NB4 (cell line): ENCODE results near the gene SLC20A1.

Experiments used
- DNase-seq: peaks from one replicate; pipeline ENCODE4 v3.0.0; 2010; ENCODE audit warnings: low read depth
- H3K4me3 ChIP-seq: one replicate; pipeline ENCODE4 v1.5.1; 2011; ENCODE audit warnings: mild to moderate bottlenecking, low read depth, low read length, moderate library complexity
- MYC ChIP-seq: IDR thresholded peaks from 2 replicates; pipeline ENCODE4 v1.6.1; 2011; ENCODE audit warnings: low read depth, low read length
- POLR2A ChIP-seq: IDR thresholded peaks from 2 replicates; pipeline ENCODE4 v1.6.1; 2011; ENCODE audit warnings: mild to moderate bottlenecking; ENCODE audit not compliant: insufficient read length; ENCODE audit errors: extremely low read depth
- TF ChIP-seq, protein P1 (sequence below): IDR thresholded peaks from one replicate; pipeline ENCODE4 v1.5.1; 2012; ENCODE audit warnings: low read depth, low read length
- TF ChIP-seq, protein P2 (sequence below): IDR thresholded peaks from 2 replicates; pipeline ENCODE4 v1.6.1; 2011; ENCODE audit warnings: low read depth, low read length

Gene SLC20A1

DNA sequence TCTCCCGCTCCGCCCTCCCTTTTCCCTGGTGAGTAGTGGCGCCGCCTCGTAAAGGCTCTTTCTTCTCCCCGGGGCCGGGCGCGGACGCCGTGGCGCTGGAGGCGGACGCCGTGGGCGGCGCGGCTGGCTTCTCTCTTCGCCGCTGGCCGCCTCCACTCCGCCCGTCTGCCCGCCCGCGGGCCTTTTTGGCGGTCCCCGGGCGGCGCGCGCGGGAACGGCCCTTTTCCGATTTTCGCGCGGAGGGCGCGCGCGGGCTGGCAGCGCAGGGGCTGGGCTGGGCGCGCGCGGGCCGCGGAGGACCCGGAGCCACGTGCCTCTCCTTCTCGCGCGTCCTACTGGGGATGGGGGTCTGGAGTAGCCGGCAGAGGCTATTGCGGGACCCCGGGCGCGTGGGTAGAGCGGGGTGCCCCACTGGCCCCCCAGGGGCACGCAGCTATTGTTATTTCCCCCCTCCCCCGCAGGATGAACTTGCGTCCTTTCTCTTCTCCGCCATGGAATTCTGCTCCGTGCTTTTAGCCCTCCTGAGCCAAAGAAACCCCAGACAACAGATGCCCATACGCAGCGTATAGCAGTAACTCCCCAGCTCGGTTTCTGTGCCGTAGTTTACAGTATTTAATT, 472 bp downstream of the SLC20A1 start:
- TF ChIP-seq, protein P1, sequence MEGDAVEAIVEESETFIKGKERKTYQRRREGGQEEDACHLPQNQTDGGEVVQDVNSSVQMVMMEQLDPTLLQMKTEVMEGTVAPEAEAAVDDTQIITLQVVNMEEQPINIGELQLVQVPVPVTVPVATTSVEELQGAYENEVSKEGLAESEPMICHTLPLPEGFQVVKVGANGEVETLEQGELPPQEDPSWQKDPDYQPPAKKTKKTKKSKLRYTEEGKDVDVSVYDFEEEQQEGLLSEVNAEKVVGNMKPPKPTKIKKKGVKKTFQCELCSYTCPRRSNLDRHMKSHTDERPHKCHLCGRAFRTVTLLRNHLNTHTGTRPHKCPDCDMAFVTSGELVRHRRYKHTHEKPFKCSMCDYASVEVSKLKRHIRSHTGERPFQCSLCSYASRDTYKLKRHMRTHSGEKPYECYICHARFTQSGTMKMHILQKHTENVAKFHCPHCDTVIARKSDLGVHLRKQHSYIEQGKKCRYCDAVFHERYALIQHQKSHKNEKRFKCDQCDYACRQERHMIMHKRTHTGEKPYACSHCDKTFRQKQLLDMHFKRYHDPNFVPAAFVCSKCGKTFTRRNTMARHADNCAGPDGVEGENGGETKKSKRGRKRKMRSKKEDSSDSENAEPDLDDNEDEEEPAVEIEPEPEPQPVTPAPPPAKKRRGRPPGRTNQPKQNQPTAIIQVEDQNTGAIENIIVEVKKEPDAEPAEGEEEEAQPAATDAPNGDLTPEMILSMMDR: no peak
- TF ChIP-seq POLR2A: no peak
- TF ChIP-seq MYC: peak; percentile 13; the same call in 1 of the 2 replicates
- TF ChIP-seq, protein P2, sequence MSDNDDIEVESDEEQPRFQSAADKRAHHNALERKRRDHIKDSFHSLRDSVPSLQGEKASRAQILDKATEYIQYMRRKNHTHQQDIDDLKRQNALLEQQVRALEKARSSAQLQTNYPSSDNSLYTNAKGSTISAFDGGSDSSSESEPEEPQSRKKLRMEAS: no peak; the same call in 1 of the 2 replicates
- H3K4me3 ChIP-seq: peak overlapping the region; percentile 85
- no peak for DNase-seq

DNA sequence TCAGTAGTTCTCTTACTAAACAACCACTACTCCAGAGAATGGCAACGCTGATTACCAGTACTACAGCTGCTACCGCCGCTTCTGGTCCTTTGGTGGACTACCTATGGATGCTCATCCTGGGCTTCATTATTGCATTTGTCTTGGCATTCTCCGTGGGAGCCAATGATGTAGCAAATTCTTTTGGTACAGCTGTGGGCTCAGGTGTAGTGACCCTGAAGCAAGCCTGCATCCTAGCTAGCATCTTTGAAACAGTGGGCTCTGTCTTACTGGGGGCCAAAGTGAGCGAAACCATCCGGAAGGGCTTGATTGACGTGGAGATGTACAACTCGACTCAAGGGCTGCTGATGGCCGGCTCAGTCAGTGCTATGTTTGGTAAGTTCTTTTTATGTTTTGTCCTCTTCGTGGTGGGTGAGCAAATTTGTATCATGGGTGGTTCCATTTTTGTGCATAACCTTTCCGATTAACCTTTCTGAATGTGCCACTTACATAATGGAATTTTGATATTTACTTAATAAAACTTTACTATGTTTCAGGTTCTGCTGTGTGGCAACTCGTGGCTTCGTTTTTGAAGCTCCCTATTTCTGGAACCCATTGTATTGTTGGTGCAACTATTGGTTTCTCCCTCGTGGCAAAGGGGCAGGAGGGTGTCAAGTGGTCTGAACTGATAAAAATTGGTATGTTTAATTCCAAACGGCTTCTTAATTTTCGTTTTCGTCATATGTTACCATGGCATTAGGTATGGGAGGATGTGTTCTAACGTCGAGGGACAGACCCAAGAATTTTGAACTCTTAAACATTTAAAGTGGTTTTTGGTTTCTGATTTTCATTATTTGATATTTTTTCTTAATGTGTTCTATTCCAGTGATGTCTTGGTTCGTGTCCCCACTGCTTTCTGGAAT, 1.3 kb downstream of the SLC20A1 start:
- peak; percentile 60 for DNase-seq
- TF ChIP-seq MYC: no peak
- TF ChIP-seq, protein P2: no peak
- no peak for TF ChIP-seq POLR2A
- TF ChIP-seq, protein P1: no peak

DNA sequence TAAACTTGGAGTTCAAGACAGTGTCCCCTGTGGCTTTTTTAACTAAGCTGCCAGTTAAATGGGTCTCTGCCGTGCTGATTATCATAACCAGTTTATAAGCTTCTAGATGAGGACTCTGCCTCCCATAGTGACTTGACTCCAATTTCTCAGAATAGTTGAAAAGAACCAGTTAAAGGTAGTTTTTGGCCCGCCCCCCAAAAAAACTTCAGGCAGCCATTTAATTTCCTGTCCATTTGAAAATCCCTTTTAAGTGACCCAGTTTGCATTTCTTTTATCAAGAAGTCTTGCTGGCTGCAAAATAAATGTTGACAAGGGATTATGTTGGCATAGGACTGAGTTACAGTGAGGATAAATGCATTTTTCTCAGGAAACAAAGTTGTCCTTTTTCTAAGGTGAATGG, 2.3 kb downstream of the SLC20A1 start:
- H3K4me3 ChIP-seq: peak overlapping the region; percentile 85
- no peak for TF ChIP-seq MYC
- no peak for TF ChIP-seq POLR2A
- TF ChIP-seq, protein P2: no peak
- TF ChIP-seq, protein P1: no peak
- no peak for DNase-seq

More for the DNA sequence above, 1.3 kb downstream of the SLC20A1 start:
- H3K4me3 ChIP-seq: peak overlapping the region; percentile 85

DNA sequence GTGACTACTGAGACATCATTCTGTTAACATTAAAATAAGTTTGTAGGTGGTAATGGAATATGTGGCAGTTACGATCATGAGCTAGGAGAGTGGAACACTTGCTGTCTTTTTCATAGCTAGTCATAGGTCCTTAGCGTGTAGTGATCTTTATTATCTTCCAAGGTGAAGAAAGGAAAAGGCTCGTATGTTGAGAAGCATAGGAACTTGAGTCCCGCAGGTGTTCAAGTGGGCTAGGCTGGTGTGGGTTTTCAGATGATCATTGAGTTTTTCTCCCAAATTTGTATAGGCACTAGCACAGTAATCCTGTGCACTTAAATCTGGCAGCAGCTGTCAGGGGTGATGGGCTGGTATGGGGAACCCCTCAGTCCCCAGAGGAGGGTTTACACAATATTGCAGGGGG, 10.9 kb downstream of the SLC20A1 start:
- H3K4me3 ChIP-seq: no peak overlapping the region
- peak; percentile 22 for TF ChIP-seq POLR2A
- no peak for TF ChIP-seq MYC
- DNase-seq: peak; percentile 57

DNA sequence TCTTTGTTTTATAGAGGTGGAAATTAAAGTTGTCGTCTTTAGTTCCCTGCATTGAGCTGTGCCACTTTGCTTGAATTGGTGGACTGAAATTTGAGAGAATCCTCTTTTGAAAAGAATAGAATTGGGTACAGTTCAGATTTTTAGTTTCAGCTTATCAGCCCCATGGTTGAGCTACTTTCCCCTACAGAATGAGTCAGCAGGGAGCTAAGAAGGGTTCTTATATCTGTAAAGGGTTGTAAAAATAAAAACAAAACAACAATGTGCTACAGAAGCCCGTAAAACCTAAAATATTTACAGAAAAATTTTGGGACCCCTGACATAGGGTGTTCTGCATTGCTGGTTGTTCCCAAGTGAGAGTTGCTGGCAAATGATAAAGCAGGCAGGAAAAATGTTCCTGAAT, 12.6 kb downstream of the SLC20A1 start:
- TF ChIP-seq MYC (no peak), POLR2A (no peak)
- TF ChIP-seq, protein P1: no peak
- TF ChIP-seq, protein P2: no peak
- no peak for DNase-seq
- peak overlapping the region; percentile 25 for H3K4me3 ChIP-seq
